ENCODE data around the gene ZCCHC17. TPM values are rescaled to one million over a fixed set of nuclear protein-coding genes. Genes with fewer than 3 reads are reported as not detected.

The ZCCHC17 gene
- total RNA-seq, 2 experiments from 2014 or later = 20.8 to 21.2 TPM

DNA sequence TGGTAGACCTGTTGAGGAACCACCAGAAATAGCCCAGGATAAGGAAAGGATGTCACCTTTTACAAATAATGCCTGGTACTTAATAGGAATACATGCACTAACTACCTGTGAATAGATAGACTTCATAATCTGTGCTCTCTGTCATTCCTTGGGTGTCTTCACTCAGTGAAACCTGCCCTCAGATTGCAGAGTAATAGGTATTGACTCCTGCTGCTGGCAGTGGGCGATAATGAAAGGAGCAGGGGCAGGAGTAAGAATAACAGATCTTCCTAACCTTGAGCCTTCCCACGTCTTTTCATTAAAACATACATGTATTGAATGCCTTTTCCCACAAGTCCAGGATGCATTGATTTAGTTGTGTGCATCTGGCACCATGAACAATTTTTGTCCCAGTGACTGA lies 59.6 kb downstream of the ZCCHC17 start:
- CTCF ChIA-PET = no interaction called here

DNA sequence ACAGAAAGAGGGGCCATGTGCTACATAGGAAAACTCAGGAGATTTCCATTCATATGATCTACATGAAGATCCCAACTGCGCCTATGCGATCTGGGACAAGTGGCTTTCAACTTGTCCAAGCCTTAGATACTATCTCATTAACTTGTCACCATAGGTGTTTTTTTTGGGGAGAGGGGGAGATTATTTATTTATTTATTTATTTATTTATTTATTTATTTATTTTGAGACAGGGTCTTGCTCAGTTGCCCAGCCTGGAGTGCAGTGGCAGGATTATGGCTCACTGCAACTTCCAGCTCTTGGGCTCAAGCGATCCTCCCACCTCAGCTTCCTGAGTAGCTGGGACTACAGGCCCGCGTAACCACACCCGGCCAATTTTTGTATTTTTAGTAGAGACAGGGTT lies 64.8 kb downstream of the ZCCHC17 start:
- Mint-ChIP-seq H3K4me3 (no peak overlapping the region), H3K27ac (no peak overlapping the region), H3K27me3 (ENCODE audit: low read depth) (no peaks in the 10 kb centered on the region), H3K4me1 (ENCODE audit: low read depth) (no peaks in the 10 kb centered on the region), H3K36me3 (ENCODE audit: low read depth) (peaks cover 14% of the 10 kb centered on the region), H3K9me3 (no peaks in the 10 kb centered on the region)
- intact Hi-C loops (cut with micrococcal nuclease) = no loop called here
- CTCF ChIA-PET = no interaction called here
- no peak for DNase-seq

More for the DNA sequence above, 59.6 kb downstream of the ZCCHC17 start:
- Mint-ChIP-seq H3K27ac (no peak overlapping the region), H3K4me3 (no peak overlapping the region), H3K4me1 (ENCODE audit: low read depth) (no peaks in the 10 kb centered on the region), H3K27me3 (ENCODE audit: low read depth) (no peaks in the 10 kb centered on the region), H3K9me3 (no peaks in the 10 kb centered on the region), H3K36me3 (ENCODE audit: low read depth) (peaks cover 16% of the 10 kb centered on the region)
- intact Hi-C loops (cut with micrococcal nuclease) = no loop called here
- no peak for DNase-seq

DNA sequence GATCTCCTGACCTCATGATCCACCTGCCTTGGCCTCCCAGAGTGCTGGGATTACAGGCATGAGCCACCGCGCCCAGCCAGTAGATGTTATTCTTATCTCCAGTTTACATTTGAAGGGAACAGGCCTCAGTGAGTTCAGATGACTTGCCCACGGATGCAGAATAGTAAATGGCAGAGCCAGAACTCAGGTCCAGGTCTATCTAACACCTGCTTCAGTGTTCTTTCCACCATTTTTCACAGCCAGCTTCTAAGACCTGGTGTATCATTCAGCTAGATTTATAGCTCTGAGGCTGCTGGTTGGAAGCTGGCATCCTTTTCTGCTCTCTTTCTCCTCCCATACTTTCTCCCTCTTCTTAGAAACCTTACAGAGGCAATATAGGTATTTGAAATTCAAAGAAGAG lies 65.2 kb downstream of the ZCCHC17 start:
- Mint-ChIP-seq H3K9me3 (no peaks in the 10 kb centered on the region), H3K4me3 (no peak overlapping the region), H3K27ac (no peak overlapping the region), H3K36me3 (ENCODE audit: low read depth) (peaks cover 13% of the 10 kb centered on the region), H3K4me1 (ENCODE audit: low read depth) (no peaks in the 10 kb centered on the region), H3K27me3 (ENCODE audit: low read depth) (no peaks in the 10 kb centered on the region)
- DNase-seq = no peak
- CTCF ChIA-PET = no interaction called here
- intact Hi-C loops (cut with micrococcal nuclease) = no loop called here

- no peak for DNase-seq
- Mint-ChIP-seq H3K4me1 (ENCODE audit: low read depth) (no peaks in the 10 kb centered on the region), H3K27me3 (ENCODE audit: low read depth) (no peaks in the 10 kb centered on the region), H3K4me3 (no peak overlapping the region), H3K9me3 (no peaks in the 10 kb centered on the region), H3K36me3 (ENCODE audit: low read depth) (peaks cover 6% of the 10 kb centered on the region), H3K27ac (no peak overlapping the region)
- CTCF ChIA-PET = no interaction called here
- intact Hi-C loops (cut with micrococcal nuclease) = no loop called here
These were observed 67.9 kb downstream of the ZCCHC17 start for GRCh38 chr1:31364561-31365250.

- no peaks in the 10 kb centered on the region for H3K27me3 Mint-ChIP-seq (ENCODE audit: low read depth)
These were observed 70.0 kb downstream of the ZCCHC17 start for GRCh38 chr1:31366796-31367195.

DNA sequence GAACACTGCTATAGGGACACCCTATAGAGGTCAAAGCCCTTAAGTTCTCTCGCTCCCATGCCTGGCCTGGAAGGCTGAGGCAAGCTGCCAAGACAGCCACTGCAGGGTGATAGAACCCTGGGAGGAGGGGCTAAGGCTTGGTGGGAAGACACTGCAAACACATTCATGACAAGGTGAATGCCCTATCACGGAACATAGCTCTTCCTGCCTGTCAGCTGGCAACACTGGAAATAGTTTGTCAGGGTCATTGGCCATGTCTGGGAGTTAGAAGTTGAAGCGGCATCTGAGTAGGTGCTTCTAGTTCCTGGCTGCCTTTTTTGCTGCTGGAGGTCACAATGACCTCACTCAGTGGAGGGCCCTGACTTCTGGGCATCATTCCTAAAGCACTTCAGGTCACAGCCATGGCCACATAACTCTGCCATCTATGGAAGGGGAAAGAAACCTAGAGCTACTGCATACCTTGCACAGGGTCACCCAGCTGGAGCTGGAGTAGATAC lies 71.8 kb downstream of the ZCCHC17 start:
- no peaks in the 10 kb centered on the region for H3K27me3 Mint-ChIP-seq (ENCODE audit: low read depth)
- peaks cover 5% of the 10 kb centered on the region for H3K4me1 Mint-ChIP-seq (ENCODE audit: low read depth)
- H3K4me3 Mint-ChIP-seq = no peak overlapping the region
- CTCF ChIA-PET = no interaction called here
- DNase-seq = no peak
- no peak overlapping the region for H3K27ac Mint-ChIP-seq
- peaks cover 4% of the 10 kb centered on the region for H3K36me3 Mint-ChIP-seq (ENCODE audit: low read depth)
- H3K9me3 Mint-ChIP-seq = no peaks in the 10 kb centered on the region
- intact Hi-C loops (cut with micrococcal nuclease) = no loop called here

More at GRCh38 chr1:31366796-31367195, 70.0 kb downstream of the ZCCHC17 start:
- H3K9me3 Mint-ChIP-seq = no peaks in the 10 kb centered on the region
- CTCF ChIA-PET = interaction anchor here (0.6 kb wide), 1 partner anchor 33 kb away, joined by 7 read pairs; no protein-coding TSS in a partner anchor
- H3K4me3 Mint-ChIP-seq = no peak overlapping the region
- no peak overlapping the region for H3K27ac Mint-ChIP-seq
- no peaks in the 10 kb centered on the region for H3K4me1 Mint-ChIP-seq (ENCODE audit: low read depth)
- intact Hi-C loops (cut with micrococcal nuclease) = no loop called here
- no peak for DNase-seq
- peaks cover 4% of the 10 kb centered on the region for H3K36me3 Mint-ChIP-seq (ENCODE audit: low read depth)

DNA sequence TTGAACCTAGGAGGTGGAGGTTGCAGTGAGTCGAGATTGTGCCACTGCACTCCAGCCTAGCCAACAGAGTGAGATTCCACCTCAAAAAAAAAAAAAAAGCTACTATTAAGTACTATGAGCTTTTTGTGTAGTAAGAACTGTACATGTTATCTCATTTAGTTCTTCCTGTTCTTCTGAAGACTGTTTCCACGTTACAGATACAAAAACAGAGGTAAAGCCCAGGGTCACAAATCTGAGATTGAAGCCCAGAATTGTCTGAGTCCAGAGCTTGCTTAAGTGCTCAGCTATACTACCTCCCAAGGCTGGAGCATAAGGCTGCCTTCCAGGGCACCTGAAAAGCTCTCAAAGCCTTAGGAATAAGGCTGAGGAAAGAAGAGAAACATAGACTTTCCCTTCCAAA lies 73.2 kb downstream of the ZCCHC17 start:
- Mint-ChIP-seq H3K27me3 (ENCODE audit: low read depth) (no peaks in the 10 kb centered on the region), H3K27ac (no peak overlapping the region), H3K4me3 (no peak overlapping the region), H3K9me3 (no peaks in the 10 kb centered on the region), H3K36me3 (ENCODE audit: low read depth) (peaks cover 1% of the 10 kb centered on the region), H3K4me1 (ENCODE audit: low read depth) (peaks cover 7% of the 10 kb centered on the region)
- DNase-seq = no peak
- intact Hi-C loops (cut with micrococcal nuclease) = no loop called here
- CTCF ChIA-PET = interaction anchor here (0.8 to 1.4 kb wide), 2 partner anchors 24 to 52 kb away, joined by 3 to 4 read pairs; no protein-coding TSS in a partner anchor

DNA sequence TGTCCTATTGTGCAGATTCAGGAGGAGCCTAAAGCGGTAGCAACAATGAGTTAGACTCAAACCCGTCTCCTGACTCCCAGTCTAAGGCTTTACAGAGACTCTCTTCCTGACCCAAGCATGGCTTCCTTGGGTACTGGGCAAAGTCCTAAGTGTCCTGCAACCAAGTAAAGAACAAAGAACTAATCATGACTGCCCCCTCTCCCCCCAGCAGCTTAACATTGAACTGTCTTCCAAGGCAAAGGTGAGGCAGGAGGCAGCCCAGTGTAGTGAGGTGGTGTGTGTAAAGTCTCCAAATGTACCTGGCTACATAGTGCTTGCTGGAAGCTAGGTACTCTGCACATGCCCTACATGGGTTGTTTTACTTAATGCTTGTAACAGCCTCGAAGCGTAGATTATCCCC lies 73.7 kb downstream of the ZCCHC17 start:
- DNase-seq = no peak
- H3K27me3 Mint-ChIP-seq (ENCODE audit: low read depth) = no peaks in the 10 kb centered on the region
- peaks cover 7% of the 10 kb centered on the region for H3K4me1 Mint-ChIP-seq (ENCODE audit: low read depth)
- H3K36me3 Mint-ChIP-seq (ENCODE audit: low read depth) = peaks cover under 1% of the 10 kb centered on the region
- no peak overlapping the region for H3K4me3 Mint-ChIP-seq
- intact Hi-C loops (cut with micrococcal nuclease) = no loop called here
- CTCF ChIA-PET = interaction anchor here (1.4 kb wide), 1 partner anchor 24 kb away, joined by 4 read pairs; no protein-coding TSS in a partner anchor
- H3K9me3 Mint-ChIP-seq = no peaks in the 10 kb centered on the region
- no peak overlapping the region for H3K27ac Mint-ChIP-seq

- no peaks in the 10 kb centered on the region for H3K36me3 Mint-ChIP-seq (ENCODE audit: low read depth)
- DNase-seq = no peak
- intact Hi-C loops (cut with micrococcal nuclease) = no loop called here
- peaks cover 7% of the 10 kb centered on the region for H3K4me1 Mint-ChIP-seq (ENCODE audit: low read depth)
- no peaks in the 10 kb centered on the region for H3K9me3 Mint-ChIP-seq
- no peak overlapping the region for H3K27ac Mint-ChIP-seq
- CTCF ChIA-PET = no interaction called here
- H3K4me3 Mint-ChIP-seq = no peak overlapping the region
- no peaks in the 10 kb centered on the region for H3K27me3 Mint-ChIP-seq (ENCODE audit: low read depth)
These were observed 74.5 kb downstream of the ZCCHC17 start for GRCh38 chr1:31371121-31371959.

DNA sequence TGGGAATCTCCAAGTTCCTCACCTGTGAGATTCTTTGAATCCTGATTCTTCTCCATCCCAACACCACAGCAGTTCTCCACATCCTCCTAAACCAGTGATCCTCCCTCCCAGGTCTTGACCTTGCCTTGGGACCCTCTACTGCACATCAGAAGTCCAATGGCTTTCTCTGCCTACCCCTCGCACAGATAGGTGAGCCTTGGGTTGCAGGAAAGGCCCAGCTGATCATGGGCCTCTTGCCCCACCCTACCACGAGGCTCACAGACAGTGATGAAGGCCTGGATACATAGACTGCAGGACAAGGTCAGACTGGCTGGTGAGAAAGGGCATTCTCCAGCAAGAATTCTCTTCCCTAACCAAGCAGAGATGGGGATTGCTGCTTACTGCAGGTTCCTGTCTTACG lies 75.2 kb downstream of the ZCCHC17 start:
- Mint-ChIP-seq H3K9me3 (no peaks in the 10 kb centered on the region), H3K36me3 (ENCODE audit: low read depth) (no peaks in the 10 kb centered on the region), H3K4me1 (ENCODE audit: low read depth) (peaks cover 7% of the 10 kb centered on the region), H3K4me3 (no peak overlapping the region), H3K27me3 (ENCODE audit: low read depth) (no peaks in the 10 kb centered on the region), H3K27ac (no peak overlapping the region)
- CTCF ChIA-PET = no interaction called here
- intact Hi-C loops (cut with micrococcal nuclease) = no loop called here
- DNase-seq = no peak

DNA sequence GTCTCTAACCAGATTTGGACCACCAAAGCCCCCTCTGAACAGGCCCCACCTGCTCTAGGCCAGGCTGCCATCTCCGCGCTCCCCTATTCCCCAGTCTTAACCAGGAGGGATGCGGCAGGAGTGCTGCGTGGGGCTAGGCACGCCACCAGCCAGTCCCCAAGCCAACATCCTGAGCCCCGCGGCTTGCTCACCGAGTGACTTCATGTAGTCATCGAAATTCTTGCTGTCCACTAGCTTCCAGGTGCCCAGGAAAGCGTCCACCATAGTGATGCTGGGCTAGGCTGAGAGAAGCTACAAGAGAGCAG lies 75.9 kb downstream of the ZCCHC17 start:
- no peaks in the 10 kb centered on the region for H3K27me3 Mint-ChIP-seq (ENCODE audit: low read depth)
- DNase-seq = no peak
- no peaks in the 10 kb centered on the region for H3K9me3 Mint-ChIP-seq
- CTCF ChIA-PET = interaction anchor here (0.6 to 1.5 kb wide), 3 partner anchors 22 to 176 kb away, joined by 4 to 16 read pairs (median 5); no protein-coding TSS in a partner anchor
- intact Hi-C loops (cut with micrococcal nuclease) = no loop called here
- H3K4me3 Mint-ChIP-seq = no peak overlapping the region
- peaks cover 7% of the 10 kb centered on the region for H3K4me1 Mint-ChIP-seq (ENCODE audit: low read depth)
- H3K36me3 Mint-ChIP-seq (ENCODE audit: low read depth) = no peaks in the 10 kb centered on the region
- no peak overlapping the region for H3K27ac Mint-ChIP-seq

- Mint-ChIP-seq H3K4me1 (ENCODE audit: low read depth) (peaks cover 7% of the 10 kb centered on the region), H3K9me3 (no peaks in the 10 kb centered on the region), H3K4me3 (peak within 1 kb of the TSS; percentile 56), H3K36me3 (ENCODE audit: low read depth) (no peaks in the 10 kb centered on the region), H3K27ac (no peak within 1 kb of the TSS), H3K27me3 (ENCODE audit: low read depth) (no peaks in the 10 kb centered on the region)
- CTCF ChIA-PET = interaction anchor here (0.6 to 1.5 kb wide), 4 partner anchors 21 to 176 kb away, joined by 4 to 16 read pairs (median 4); no protein-coding TSS in a partner anchor
- DNase-seq = peak; percentile 27
- intact Hi-C loops (cut with micrococcal nuclease) = no loop called here
These were observed 76.4 kb downstream of the ZCCHC17 start, which contains the start of gene FABP3 for GRCh38 chr1:31373056-31373896. Gene FABP3 (minus strand): TSS chr1:31373076. CDS start chr1:31373014, 62 bp downstream.
